ENCODE measurements around the gene HOXA5. TPM values are rescaled to one million over a fixed set of nuclear protein-coding genes. Genes with fewer than 3 reads are reported as not detected.

The HOXA5 gene
- total RNA-seq, 5 donors from 2014 or later (not counting 1 experiment from before 2014, with no cell fraction given): 0.18 to 0.32 TPM; not detected in 3

GRCh38 chr7:27096768-27097514 lies 46.5 kb downstream of the HOXA5 start:
- peak overlapping the region; percentile 81 to 92 (median 83) for H3K4me3 Mint-ChIP-seq
- DNase-seq: peak in 1 of 35 experiments; percentile 19
- H3K27ac ChIP-seq (ENCODE audit: low read length): no peak overlapping the region
- no peaks in the 10 kb centered on the region for H3K9me3 Mint-ChIP-seq
- ChIA-PET POLR2A (interaction anchor here in 1 of 2 donors (0.7 kb wide), 1 partner anchor 34 kb away, joined by 3 read pairs; the partner anchor contains the start of gene HOXA4), CTCF (interaction anchor here (0.6 to 1.4 kb wide), 4 partner anchors 44 to 66 kb away, joined by 3 to 5 read pairs (median 3); no protein-coding TSS in a partner anchor)
- no peaks in the 10 kb centered on the region for H3K36me3 ChIP-seq (ENCODE audit: control insufficient read depth in 2 of 2, extremely low read depth in 1 of 2, insufficient read depth in 1 of 2, low read length in 1 of 2)
- peak overlapping the region in 1 of 2 donors; percentile 55 for H3K27ac Mint-ChIP-seq
- peaks cover 24% of the 10 kb centered on the region for H3K36me3 Mint-ChIP-seq
- peaks cover 28 to 40% (median 33%) of the 10 kb centered on the region in 3 donors for H3K4me1 Mint-ChIP-seq
- H3K27me3 ChIP-seq (replicated peaks in 1 of 2; ENCODE audit: control insufficient read depth in 2 of 2, extremely low read depth in 1 of 2, insufficient read depth in 2 of 2, low read length in 1 of 2): peaks cover 9 to 52% of the 10 kb centered on the region in 2 experiments
- peak in 1 of 4 experiments; percentile 4 for ATAC-seq (replicated peaks in 1 of 4)
- H3K4me1 ChIP-seq (ENCODE audit: control insufficient read depth in 1 of 2, extremely low read depth in 1 of 2, insufficient read depth in 2 of 2, low read length in 2 of 2): peaks cover 6 to 37% of the 10 kb centered on the region in 2 experiments
- peak overlapping the region; percentile 80 to 90 for H3K4me3 ChIP-seq (ENCODE audit: control insufficient read depth in 1 of 2, extremely low read depth in 1 of 2, low read length in 1 of 2)
- H3K9me3 ChIP-seq: no peaks in the 10 kb centered on the region
- peaks cover 60 to 84% of the 10 kb centered on the region in 2 donors for H3K27me3 Mint-ChIP-seq
- WGBS (ENCODE audit: insufficient coverage): 0% methylated on average over 2 of the region's 41 CpGs

- ATAC-seq (replicated peaks in 1 of 4) (peak; percentile 85 to 94 (median 87)), DNase-seq (peak; percentile 23 to 84 (median 66))
- peak within 1 kb of the TSS; percentile 80 to 90 for H3K4me3 ChIP-seq (ENCODE audit: control insufficient read depth in 1 of 2, extremely low read depth in 1 of 2, low read length in 1 of 2)
- Mint-ChIP-seq H3K36me3 (peaks cover 21% of the 10 kb centered on the region), H3K27ac (peak within 1 kb of the TSS in 1 of 2 donors; percentile 49), H3K4me1 (peaks cover 29 to 37% (median 31%) of the 10 kb centered on the region in 3 donors), H3K27me3 (peaks cover 62 to 84% of the 10 kb centered on the region in 2 donors), H3K9me3 (no peaks in the 10 kb centered on the region), H3K4me3 (peak within 1 kb of the TSS; percentile 81 to 92 (median 83))
- under 1% methylated on average over 31 of the region's 68 CpGs for WGBS (ENCODE audit: insufficient coverage)
- ChIA-PET CTCF (interaction anchor here (0.7 to 1.4 kb wide), 4 partner anchors 55 to 67 kb away, joined by 3 read pairs; no protein-coding TSS in a partner anchor), POLR2A (interaction anchor here in 1 of 2 donors (0.7 kb wide), 1 partner anchor 35 kb away, joined by 3 read pairs; the partner anchor contains the start of gene HOXA4)
- peaks cover 11 to 45% of the 10 kb centered on the region in 2 experiments for H3K27me3 ChIP-seq (replicated peaks in 1 of 2; ENCODE audit: control insufficient read depth in 2 of 2, extremely low read depth in 1 of 2, insufficient read depth in 2 of 2, low read length in 1 of 2)
- H3K9me3 ChIP-seq: no peaks in the 10 kb centered on the region
- no peak within 1 kb of the TSS for H3K27ac ChIP-seq (ENCODE audit: low read length)
- peaks cover 6 to 34% of the 10 kb centered on the region in 2 experiments for H3K4me1 ChIP-seq (ENCODE audit: control insufficient read depth in 1 of 2, extremely low read depth in 1 of 2, insufficient read depth in 2 of 2, low read length in 2 of 2)
- no peaks in the 10 kb centered on the region for H3K36me3 ChIP-seq (ENCODE audit: control insufficient read depth in 2 of 2, extremely low read depth in 1 of 2, insufficient read depth in 1 of 2, low read length in 1 of 2)
Observed at GRCh38 chr7:27095897-27096767, 47.3 kb downstream of the HOXA5 start, which contains the start of gene HOXA1. TSS of gene HOXA1 (minus strand) at chr7:27096000. CDS start at chr7:27095912, 88 bp downstream.

GRCh38 chr7:27095050-27095896 lies 48.2 kb downstream of the HOXA5 start:
- Mint-ChIP-seq H3K9me3 (no peaks in the 10 kb centered on the region), H3K36me3 (peaks cover 16% of the 10 kb centered on the region), H3K4me1 (peaks cover 29 to 37% (median 31%) of the 10 kb centered on the region in 3 donors), H3K4me3 (peak overlapping the region; percentile 81 to 92 (median 83)), H3K27me3 (peaks cover 69 to 83% of the 10 kb centered on the region in 2 donors), H3K27ac (peak overlapping the region in 1 of 2 donors; percentile 49)
- CTCF ChIA-PET: interaction anchor here (0.6 to 0.7 kb wide), 2 partner anchors 34 to 60 kb away, joined by 3 read pairs; no protein-coding TSS in a partner anchor
- Histone ChIP-seq H3K36me3 (ENCODE audit: control insufficient read depth in 2 of 2, extremely low read depth in 1 of 2, insufficient read depth in 1 of 2, low read length in 1 of 2) (no peaks in the 10 kb centered on the region), H3K9me3 (no peaks in the 10 kb centered on the region), H3K27ac (ENCODE audit: low read length) (no peak overlapping the region), H3K27me3 (replicated peaks in 1 of 2; ENCODE audit: control insufficient read depth in 2 of 2, extremely low read depth in 1 of 2, insufficient read depth in 2 of 2, low read length in 1 of 2) (peaks cover 14 to 40% of the 10 kb centered on the region in 2 experiments), H3K4me3 (ENCODE audit: control insufficient read depth in 1 of 2, extremely low read depth in 1 of 2, low read length in 1 of 2) (peak overlapping the region; percentile 80 to 90), H3K4me1 (ENCODE audit: control insufficient read depth in 1 of 2, extremely low read depth in 1 of 2, insufficient read depth in 2 of 2, low read length in 2 of 2) (peaks cover 6 to 34% of the 10 kb centered on the region in 2 experiments)
- WGBS (ENCODE audit: insufficient coverage): 16% methylated on average over 14 of the region's 33 CpGs
- POLR2A ChIA-PET: no interaction called here
- ATAC-seq (replicated peaks in 1 of 4) (peak in 3 of 4 experiments; percentile 5 to 18 (median 11)), DNase-seq (peak in 2 of 35 experiments; percentile 4 to 24)

GRCh38 chr7:27094304-27095049 lies 49.0 kb downstream of the HOXA5 start:
- Mint-ChIP-seq H3K27ac (no peak overlapping the region), H3K27me3 (peaks cover 72 to 83% of the 10 kb centered on the region in 2 donors), H3K4me1 (peaks cover 29 to 37% (median 31%) of the 10 kb centered on the region in 3 donors), H3K36me3 (peaks cover 9% of the 10 kb centered on the region), H3K4me3 (peak overlapping the region; percentile 81 to 92 (median 83)), H3K9me3 (no peaks in the 10 kb centered on the region)
- DNase-seq (no peak), ATAC-seq (replicated peaks in 1 of 4) (no peak)
- H3K36me3 ChIP-seq (ENCODE audit: control insufficient read depth in 2 of 2, extremely low read depth in 1 of 2, insufficient read depth in 1 of 2, low read length in 1 of 2): no peaks in the 10 kb centered on the region
- WGBS (ENCODE audit: insufficient coverage): 73% methylated on average over 15 of the region's 29 CpGs
- H3K9me3 ChIP-seq: no peaks in the 10 kb centered on the region
- ChIA-PET POLR2A (no interaction called here), CTCF (interaction anchor here in 1 of 2 donors (0.6 kb wide), 1 partner anchor 33 kb away, joined by 3 read pairs; no protein-coding TSS in a partner anchor)
- H3K4me3 ChIP-seq (ENCODE audit: control insufficient read depth in 1 of 2, extremely low read depth in 1 of 2, low read length in 1 of 2): no peak overlapping the region
- peaks cover 6 to 34% of the 10 kb centered on the region in 2 experiments for H3K4me1 ChIP-seq (ENCODE audit: control insufficient read depth in 1 of 2, extremely low read depth in 1 of 2, insufficient read depth in 2 of 2, low read length in 2 of 2)
- H3K27ac ChIP-seq (ENCODE audit: low read length): no peak overlapping the region
- peaks cover 20 to 40% of the 10 kb centered on the region in 2 experiments for H3K27me3 ChIP-seq (replicated peaks in 1 of 2; ENCODE audit: control insufficient read depth in 2 of 2, extremely low read depth in 1 of 2, insufficient read depth in 2 of 2, low read length in 1 of 2)

- peaks cover 27 to 34% of the 10 kb centered on the region in 2 experiments for H3K27me3 ChIP-seq (replicated peaks in 1 of 2; ENCODE audit: control insufficient read depth in 2 of 2, extremely low read depth in 1 of 2, insufficient read depth in 2 of 2, low read length in 1 of 2)
- ChIA-PET POLR2A (no interaction called here), CTCF (interaction anchor here in 1 of 2 donors (0.5 to 1.0 kb wide), 3 partner anchors 50 to 410 kb away, joined by 3 to 4 read pairs (median 3); no protein-coding TSS in a partner anchor)
- H3K9me3 ChIP-seq: no peaks in the 10 kb centered on the region
- ATAC-seq (replicated peaks in 1 of 4) (no peak), DNase-seq (no peak)
- Mint-ChIP-seq H3K4me1 (peaks cover 26 to 31% (median 27%) of the 10 kb centered on the region in 3 donors), H3K9me3 (no peaks in the 10 kb centered on the region), H3K36me3 (peaks cover 2% of the 10 kb centered on the region), H3K27ac (no peak overlapping the region), H3K27me3 (peaks cover 74 to 83% of the 10 kb centered on the region in 2 donors), H3K4me3 (no peak overlapping the region)
- H3K27ac ChIP-seq (ENCODE audit: low read length): no peak overlapping the region
- peaks cover 6 to 29% of the 10 kb centered on the region in 2 experiments for H3K4me1 ChIP-seq (ENCODE audit: control insufficient read depth in 1 of 2, extremely low read depth in 1 of 2, insufficient read depth in 2 of 2, low read length in 2 of 2)
- no peak overlapping the region for H3K4me3 ChIP-seq (ENCODE audit: control insufficient read depth in 1 of 2, extremely low read depth in 1 of 2, low read length in 1 of 2)
- WGBS (ENCODE audit: insufficient coverage): no CpG with 5 or more reads among the region's 6 CpGs
- no peaks in the 10 kb centered on the region for H3K36me3 ChIP-seq (ENCODE audit: control insufficient read depth in 2 of 2, extremely low read depth in 1 of 2, insufficient read depth in 1 of 2, low read length in 1 of 2)
Observed at GRCh38 chr7:27093184-27093895, 50.1 kb downstream of the HOXA5 start.
